Activated T-cell treated with anti-CD3 and anti-CD28 coated beads for 48 hours (primary cell): ENCODE data around the gene HOXC10.

ENCODE experiments used
- DNase-seq: peaks from one replicate; pipeline ENCODE4 v3.0.0-alpha.2; 2020; ENCODE audit warnings: low read depth

HOXC10 gene

DNA sequence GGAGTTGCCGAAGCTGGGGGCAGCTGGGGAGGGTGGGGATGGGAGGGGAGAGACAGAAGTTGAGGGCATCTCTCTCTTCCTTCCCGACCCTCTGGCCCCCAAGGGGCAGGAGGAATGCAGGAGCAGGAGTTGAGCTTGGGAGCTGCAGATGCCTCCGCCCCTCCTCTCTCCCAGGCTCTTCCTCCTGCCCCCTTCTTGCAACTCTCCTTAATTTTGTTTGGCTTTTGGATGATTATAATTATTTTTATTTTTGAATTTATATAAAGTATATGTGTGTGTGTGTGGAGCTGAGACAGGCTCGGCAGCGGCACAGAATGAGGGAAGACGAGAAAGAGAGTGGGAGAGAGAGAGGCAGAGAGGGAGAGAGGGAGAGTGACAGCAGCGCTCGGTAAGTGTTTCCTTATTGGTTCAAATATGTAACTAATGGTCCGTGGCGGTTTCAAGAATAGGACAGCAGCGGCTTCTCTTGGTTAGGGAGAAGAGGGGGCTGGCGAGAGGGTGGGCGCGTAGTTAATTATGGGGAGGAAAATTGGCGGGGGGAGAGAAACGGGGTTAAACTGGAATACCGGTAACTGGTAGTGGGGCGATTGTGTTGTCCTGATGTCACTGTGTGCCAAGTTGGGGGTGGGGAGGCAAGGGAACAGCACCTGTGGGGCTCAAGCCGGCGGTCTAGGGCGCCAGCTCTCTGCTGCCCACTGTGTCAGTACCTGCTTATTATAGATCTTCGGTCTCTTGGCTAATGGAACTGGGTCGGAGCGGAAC lies 32.3 kb downstream of the HOXC10 start:
- DNase-seq: no peak

DNA sequence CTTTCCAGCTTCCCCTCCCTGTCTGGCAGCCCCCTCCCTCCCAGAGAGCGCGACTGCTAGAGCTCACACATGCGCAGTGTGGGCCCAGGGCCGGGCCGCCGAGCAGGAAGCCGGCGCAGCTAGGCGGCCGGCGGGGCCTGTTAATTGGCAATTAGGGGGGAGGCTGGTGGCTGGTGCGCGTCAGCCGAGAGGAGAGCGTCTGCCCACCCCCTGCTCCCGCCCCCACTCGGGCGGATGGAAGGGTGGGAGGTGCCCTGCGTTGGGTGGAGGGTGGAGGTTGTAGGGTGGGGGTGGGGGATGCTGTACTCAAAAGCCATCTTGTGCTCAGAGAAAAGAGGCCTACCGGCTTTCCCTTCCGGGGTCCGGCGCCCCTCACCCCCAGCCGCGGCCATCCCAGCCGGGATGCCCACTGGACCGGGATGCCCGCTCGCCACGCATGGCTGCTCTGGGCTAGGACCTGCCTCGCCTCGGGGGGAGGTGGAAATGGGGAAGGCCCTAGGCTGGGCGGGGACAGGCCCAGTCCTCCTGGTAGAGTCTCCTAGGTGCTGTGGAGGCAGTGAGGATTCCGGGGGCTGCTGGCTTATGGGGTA lies 33.0 kb downstream of the HOXC10 start:
- DNase-seq: peak; percentile 69

DNA sequence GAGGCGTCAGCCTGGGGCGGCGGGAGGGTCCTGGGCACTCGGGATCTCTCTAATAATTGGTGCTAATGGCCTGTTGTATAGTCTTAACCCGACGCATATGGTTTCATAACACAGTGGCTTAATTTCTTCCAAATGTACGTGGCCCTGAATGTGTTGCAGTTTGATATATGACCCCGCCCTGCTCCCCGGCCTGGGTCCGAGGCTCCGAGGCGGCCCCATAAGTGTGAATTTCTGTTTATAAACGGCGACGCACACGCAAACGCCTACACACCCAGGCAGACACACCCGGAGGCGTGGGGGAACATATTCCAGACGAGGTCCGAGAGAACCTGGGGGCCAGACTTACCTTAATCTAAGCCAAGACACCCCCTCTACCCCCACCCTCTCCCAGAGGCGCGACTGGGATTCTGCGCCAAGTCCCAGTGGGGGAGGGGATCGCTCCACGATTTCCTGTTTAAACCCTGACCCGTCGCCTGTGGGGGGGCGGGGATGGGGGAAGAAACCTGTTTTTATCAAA lies 33.6 kb downstream of the HOXC10 start:
- no peak for DNase-seq

DNA sequence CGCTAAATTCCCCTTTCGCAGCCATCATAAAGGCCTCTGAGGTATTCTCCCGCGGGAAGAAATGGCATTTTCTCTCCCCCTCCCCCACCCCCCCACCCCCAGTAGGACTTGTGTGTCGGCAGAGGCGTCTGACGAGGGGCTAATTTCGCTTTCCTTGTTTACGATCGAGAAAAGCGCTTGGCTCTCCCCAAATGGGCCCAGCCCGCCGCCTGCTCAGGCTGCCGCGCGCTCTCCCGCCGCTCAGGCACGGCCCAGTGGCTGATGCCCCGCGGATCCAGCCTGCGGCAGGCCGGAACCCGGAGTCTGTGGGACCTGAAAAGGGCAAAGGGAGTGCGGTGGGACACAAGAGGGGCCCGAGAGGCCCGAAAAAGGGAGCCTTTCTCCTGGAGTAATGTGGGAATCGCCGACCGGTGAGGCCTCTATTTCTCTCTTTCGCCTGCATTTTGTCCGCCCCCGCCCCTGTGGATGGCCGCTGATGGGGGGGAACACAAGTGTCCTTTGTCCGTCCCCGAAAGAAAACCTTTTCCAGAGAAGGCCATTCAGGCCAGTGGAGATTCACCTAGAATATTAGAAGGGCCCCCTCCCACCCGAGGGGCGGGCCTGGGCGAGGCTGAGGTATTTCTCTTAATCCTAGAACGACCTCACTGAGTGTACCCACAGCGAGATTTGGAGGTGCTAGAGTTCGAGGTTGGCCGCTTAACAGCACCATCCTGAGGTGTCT lies 34.3 kb downstream of the HOXC10 start:
- DNase-seq: no peak

DNA sequence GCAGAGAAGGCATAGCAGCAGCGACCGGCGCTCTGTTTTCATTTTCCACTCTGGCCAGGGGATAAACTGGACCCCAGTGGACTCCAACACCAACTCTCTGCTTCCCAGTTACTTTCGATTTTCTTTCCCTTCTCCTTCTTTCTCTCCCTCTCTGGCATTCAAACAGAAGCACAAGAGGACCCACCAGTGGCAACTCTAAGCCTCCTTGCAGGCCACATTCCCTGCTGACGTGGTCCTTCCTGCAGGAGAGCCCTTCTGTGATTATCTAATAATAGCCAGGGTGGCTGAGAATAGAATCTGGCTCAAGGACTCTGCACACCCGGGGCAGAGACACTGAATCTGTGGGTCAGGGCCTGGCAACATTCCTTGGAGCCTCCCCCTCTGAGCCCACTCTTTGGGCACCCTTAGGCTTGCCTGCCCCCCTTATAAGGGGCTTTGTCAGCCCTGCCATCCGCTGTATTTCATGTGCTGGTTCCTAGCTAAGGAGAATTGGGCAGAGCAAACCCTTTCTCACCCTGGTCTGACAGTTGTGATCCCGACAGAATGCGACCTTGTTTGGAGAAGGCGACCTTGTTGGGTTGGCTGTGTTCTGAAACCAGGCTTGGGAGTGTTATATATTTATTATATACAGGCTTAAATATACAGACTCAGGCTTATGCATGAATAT lies 35.1 kb downstream of the HOXC10 start:
- no peak for DNase-seq

DNA sequence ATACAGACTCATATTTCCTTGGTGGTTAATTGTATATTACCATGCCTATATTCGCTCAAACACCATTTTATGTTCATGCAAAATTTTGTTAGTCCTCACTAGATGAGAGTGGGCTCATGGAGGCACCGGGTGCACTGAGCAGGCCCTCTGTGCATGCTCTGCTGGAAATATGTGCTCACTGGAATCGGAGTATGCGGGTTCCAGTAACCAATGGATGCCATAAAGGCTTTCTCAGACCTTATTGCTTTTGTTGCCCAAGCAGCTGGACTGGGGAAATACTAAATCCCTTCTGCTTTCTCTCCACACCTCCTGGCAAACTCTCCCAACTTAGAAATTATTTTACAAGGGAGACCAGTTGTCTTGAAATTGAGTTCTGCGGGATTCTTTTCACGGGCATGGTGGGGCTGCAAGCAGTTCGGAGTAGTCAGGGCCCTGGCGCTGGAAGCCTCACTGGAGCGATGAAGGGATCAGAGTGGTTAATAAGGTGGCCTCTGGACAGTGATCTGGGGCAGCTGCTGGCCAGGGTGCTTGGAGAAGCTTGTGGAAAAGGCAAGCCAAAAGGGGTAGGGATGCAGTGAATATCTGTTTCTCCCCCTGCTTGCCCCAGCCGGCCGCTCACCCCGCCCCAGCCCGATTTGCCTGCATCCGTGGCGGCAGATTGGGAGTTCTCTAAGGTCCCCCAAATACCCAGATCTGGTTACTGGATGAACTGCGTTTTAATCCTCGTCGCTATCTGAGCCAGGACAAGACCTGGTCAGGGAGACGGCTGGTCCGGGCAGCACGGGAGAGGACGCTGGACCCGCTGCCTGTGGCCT lies 35.9 kb downstream of the HOXC10 start:
- no peak for DNase-seq

DNA sequence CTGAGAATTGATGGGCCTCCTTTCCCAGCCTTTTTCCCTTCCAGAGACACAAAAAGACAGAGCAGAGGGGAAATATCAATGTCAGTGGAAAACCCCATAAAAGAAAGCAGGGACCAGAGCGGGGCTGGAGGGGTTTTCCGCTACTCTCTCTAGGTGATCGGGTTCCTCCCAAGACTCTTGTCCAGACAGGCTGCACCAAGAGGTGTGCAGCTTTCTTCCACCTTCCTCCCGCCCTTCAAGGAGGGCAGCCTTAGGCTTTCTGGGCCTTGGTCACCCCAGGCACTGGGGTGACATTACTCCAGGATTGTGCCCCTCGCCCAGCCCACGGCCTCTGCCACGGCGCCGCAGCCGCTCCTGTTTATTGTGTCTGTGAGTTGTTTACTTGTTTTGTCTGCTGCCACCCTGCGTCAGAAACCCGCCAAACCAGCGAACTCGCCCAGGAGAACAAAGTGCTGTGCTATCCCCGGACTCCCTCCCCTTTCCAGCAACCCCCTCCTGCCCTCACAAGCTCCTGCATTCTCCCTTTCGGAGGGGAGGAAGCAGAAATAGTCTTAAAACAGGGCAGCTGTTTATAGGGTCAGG lies 36.6 kb downstream of the HOXC10 start:
- DNase-seq: no peak

DNA sequence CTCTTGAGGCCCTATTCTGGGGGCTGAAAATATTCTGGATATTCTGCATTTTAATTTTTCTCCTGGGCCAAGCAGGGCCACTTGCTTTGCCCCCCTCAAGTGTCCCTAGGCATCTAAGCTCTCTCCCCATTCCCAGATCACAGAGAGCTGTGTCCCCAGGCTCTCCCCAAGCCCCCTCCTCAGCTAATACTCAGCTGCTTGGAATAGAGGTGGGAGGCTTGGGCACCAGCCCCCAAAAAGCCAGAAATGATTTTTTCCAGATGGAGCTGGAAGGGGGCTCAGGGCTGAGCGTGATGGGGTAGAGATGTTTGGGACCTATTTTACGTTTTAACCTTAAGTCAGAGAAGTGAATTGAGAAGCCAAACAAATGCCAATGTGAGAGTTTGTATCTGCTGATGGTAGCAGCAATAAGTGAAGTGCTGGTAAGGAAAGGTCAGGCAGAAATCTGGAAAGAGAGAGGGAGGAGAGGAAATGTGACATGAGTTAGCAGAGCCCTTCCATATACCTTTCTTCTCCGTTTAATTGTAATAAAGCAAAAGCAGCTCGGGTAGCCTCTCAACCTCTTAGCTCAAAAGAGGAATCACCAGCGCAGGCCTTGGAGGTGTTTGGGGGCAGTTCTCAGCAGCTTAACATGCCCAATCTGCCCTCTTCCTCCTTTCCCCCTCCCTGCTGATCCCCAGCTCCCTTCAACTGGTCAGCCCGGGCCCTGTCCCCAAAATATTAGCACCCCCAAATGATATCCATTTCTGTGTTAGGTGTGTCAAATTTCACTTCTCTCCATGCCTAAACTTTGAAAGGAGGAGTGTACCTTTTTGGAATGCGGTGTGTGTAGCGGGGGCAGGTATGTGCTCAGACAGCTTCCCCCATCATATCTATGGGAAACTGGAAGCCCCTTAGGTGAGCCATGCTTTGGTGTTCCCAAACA lies 38.3 kb downstream of the HOXC10 start:
- no peak for DNase-seq

DNA sequence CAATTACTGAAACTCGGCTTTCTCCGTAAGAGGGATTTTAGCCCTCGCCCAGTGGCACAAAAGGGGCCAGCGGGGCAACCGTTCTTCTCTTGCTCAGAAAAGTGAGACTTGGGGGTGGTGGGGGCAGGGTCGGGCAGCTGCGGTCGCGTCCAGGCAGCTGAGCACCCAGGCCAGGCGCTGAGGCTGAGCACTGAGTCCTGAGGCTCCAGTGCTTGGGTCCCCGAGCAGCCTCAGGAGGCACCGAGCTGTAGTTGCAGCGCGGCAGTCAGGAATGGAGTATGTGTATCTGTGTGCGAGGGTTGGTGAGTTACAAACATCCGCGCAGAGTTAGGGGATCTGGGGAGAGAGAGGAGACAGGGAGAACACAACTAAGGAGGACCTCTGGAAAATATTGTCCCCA lies 39.2 kb downstream of the HOXC10 start:
- DNase-seq: no peak

GRCh38 chr12:54024581-54025305 lies 39.8 kb downstream of the HOXC10 start:
- no peak for DNase-seq

DNA sequence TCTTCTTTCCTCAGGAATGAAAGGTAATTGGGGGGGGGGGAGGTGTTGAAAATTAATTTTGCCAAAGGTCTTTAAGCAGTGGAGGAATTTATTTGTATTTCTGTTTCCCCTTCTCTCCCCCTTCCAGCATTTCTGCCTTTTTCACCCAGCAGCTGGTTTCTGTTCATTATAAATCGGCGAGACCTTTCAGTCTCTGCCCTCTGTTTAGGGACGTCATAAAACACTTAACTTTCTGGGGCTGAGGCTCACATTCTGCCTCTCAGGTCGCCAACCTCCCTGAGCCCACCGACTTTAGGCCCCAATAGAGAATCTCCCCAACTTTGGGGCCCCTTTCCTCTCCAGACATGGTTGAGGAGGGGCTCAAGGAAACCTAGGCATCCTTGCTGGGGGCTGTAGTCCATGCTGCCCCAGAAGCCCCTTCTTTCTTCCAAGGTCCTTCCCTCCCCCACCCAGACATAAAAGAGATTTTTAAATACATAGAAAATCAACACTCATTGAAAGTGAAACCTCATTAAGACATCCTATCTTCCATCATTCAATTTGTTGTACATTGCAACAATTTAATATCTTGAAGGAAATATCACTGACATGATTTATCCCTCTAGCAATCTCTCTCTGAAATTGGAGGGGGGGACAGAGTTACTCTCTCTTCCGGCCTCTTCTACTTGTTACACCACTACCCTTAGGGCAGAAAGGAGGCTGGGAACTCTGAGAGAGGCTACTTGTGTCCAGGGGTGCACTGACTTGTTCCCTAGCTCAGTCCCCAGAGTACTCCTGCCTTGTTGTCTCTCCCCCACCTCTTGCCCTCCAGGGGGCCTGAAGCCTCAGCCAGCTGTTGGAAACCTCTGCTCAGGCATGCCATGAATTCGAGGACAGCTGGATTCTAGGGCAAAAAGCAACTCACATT lies 40.8 kb downstream of the HOXC10 start:
- DNase-seq: no peak

- no peak for DNase-seq
These were observed 41.9 kb downstream of the HOXC10 start for GRCh38 chr12:54026640-54027441.

DNA sequence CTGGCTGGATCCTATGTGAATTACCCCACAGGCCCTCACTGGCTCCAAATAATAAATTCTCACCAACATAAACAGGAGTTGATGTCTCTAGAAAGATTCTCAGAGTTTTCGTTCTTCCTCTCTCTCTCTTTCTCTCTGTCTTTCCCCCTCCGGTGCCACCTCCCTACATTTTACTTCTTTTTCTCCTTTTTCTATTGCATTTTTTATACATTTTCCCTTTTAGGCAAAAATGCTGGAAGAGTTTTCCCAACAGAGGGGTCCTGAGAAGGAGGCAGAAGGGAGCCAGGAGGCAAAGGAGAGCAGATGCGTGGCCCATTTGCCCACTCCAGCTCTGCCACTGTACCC lies 42.5 kb downstream of the HOXC10 start:
- no peak for DNase-seq

DNA sequence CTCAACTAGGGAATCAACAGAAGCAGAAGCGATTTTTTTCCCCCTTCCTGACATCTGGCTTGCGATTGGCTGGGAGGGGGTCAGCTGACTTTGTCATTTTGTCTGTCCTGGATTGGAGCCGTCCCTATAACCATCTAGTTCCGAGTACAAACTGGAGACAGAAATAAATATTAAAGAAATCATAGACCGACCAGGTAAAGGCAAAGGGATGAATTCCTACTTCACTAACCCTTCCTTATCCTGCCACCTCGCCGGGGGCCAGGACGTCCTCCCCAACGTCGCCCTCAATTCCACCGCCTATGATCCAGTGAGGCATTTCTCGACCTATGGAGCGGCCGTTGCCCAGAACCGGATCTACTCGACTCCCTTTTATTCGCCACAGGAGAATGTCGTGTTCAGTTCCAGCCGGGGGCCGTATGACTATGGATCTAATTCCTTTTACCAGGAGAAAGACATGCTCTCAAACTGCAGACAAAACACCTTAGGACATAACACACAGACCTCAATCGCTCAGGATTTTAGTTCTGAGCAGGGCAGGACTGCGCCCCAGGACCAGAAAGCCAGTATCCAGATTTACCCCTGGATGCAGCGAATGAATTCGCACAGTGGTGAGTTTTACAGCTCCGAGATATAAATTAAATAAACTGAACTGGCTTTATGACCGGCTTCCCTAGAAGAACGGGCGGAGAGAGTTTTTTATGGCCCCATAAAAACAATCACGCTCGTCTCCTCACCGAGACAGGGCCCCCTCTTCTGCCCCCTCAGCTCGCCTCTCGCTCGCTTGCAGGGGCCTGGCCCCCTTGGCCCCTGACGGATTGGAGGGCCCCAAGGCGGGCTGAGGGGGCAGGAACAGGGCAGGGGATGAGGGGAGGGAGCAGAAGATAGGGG lies 43.6 kb downstream of the HOXC10 start, which contains the start of gene HOXC6:
TSS of gene HOXC6 (plus strand) at position 127 of the 888 bp plus-strand sequence. CDS start at position 209, 82 bp downstream.
- no peak for DNase-seq

- no peak for DNase-seq
These were observed 44.8 kb downstream of the HOXC10 start for GRCh38 chr12:54029529-54030441.
